Measurements from ENCODE around the gene RAP1A.

The RAP1A gene

DNA sequence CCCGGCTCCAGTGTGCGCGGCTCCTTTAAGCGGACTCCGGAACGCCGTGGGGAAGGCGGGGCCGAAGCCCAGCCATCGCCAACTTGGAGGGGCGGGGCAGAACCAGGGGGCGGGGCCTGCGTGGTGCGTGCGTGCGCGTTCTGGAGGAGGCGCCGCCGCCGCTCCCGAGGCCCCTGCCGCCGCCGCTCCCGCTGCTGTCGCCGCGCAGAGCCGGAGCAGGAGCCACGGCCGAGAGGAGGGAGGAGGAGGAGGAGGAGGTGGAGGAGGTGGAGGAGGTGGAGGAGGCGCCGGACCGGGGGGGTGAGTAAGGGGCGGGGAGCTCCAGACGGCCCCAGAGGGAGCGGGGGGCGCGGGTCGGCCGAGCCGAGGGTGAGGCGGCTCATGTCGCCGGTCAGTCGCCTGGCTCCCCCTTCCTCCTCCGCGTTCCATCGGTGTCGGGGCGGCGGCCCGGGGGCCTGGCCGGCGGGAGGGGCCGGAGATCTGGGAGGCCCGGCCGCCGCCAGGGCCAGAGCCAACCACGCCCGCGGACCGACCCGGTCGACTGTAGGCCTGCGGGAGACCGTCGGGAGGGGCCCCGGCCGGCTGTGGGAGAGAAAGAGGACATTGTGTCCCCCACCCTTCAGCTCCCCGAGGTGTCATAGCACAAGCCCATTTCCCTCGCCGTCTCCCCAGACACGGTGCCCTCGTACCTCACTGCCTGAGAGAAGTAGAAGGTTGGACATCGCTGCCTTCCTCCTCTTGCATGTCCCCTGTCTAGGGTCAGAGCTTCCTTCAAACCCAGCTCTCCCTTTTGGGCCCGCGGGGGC, at the start of gene RAP1A:
TSS of gene RAP1A (plus strand) at position 155 of the 806 bp plus-strand sequence. CDS start 71,572 bp downstream, outside the sequence.
- DNase-seq, result peak; percentile 97

DNA sequence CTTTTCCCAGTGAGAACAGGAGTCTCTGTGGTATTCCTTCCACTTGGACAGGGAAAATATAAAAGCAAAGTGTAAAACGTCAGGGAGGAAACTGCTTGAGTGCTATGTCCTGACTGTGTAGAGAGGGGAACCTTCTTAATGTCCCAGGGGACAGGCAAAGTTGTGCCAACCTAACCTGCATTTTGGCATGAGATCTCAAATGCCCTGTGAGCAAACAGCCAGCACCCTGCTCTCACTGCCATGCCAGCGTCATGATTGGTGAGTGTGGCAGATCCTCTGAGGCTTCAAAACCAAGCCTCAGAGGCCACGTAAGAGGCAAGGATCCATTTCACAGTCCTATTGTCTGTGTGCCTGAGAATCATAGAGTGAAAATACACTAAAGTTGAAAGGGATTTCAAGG, 49.7 kb upstream of the RAP1A start:
- DNase-seq, result no peak

- peak; percentile 35 for DNase-seq
These were observed 48.8 kb upstream of the RAP1A start for GRCh38 chr1:111570781-111571181.

DNA sequence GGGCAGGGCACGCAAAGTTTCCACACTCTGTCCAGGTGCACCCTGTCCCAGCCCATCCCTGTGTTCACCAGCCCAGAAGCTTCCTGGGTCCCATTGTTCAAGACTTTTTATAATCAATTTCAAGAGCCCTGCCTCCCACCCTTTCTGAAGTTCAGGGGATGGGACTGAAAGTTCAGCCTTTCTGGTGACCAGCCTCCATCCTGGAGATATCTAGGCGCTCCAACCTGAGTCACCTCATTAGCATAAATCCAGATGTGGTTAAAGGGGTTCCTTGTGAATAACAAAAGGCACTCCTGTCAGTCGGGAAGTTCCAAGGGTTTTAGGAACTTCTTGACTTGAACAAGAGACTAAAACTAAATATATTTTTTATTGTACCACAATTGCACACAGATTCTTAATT, 48.4 kb upstream of the RAP1A start:
- no peak for DNase-seq

DNA sequence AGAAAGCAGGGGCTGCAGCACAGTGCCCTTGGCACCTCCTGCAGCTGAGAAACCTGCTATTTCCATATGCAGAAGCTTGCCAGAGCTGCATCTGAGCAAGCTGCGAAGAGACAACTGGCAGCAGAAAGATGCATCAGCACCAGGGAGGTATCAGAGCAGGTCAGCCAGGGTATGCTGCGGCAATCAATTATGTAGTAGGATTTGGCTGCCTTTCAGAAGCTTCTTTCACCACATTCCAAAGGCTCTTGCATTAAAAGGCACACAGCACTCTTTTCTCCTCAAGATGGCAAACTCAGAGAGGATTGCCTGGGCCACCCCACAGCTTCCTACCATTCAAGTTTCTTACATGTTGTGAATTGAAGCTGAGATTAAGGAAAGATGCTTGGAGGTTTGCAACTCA, 47.6 kb upstream of the RAP1A start:
- no peak for DNase-seq

DNA sequence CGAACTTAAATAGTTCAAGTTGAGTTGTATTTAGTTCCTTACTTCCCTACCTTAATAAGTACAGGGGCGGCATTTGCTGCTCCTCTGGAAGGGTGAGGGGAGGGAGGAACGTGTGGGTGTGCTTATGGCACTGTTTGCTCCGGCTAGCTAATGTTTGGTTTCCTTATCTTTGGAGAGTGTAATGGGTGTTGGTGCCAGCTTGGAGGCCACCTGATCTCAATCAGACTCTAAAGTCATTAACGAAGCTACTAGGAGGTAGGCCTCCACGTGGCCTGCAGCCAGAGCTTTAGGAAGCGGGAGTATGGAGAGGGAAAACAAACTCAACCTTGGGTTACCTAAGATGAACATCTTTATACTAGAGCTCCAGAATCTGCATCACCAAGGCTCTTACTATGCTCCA, 43.0 kb upstream of the RAP1A start:
- DNase-seq, result no peak

GRCh38 chr1:111577814-111578213, 41.8 kb upstream of the RAP1A start:
- DNase-seq, result no peak

GRCh38 chr1:111581166-111581565, 38.4 kb upstream of the RAP1A start:
- DNase-seq, result no peak

GRCh38 chr1:111582016-111582415, 37.6 kb upstream of the RAP1A start:
- no peak for DNase-seq

DNA sequence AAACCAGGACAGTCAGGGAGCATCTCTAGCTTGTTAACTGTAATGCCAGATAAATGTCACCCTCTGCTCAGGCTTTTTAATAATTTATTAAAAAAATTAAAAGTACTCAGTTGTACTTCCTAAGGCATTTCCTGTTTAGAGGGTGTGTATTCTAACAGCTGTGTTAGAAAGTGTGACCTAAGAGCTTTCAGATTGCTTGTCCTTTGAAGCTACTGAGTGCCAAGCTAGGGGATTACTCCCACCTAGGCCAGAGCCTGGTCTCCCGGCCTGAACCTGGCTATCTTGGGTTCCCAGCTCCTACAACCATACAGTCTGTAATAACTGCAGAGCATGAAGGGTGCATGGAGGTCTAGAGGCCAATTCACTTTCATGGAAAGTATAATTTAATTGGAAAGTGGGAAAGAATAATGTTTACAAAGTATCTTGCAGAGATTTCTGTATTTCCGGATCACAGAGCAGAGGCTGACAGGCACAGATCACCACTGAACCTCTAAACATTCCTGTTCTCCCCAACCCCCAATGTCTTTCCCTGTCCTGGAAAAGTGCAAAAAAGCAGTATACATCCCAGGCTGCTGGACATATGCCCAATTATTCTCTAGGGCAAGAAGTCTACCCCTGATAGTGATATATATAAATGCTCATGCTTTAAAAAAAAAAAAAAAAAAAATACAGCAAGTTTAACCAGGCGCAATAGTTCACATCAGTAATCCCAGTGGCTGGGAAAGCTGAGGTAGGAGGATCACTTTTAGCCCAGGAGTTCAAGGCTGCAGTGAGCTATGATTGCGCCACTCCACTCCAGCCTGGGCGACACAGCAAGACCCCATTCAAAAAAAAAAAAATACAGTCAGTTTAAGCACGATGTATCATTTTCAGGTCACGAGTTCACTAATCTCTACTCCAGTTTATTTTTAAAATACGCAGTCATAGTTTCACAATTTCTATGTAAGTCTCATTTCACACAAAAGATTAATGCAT, 36.7 kb upstream of the RAP1A start:
- DNase-seq, result no peak

DNA sequence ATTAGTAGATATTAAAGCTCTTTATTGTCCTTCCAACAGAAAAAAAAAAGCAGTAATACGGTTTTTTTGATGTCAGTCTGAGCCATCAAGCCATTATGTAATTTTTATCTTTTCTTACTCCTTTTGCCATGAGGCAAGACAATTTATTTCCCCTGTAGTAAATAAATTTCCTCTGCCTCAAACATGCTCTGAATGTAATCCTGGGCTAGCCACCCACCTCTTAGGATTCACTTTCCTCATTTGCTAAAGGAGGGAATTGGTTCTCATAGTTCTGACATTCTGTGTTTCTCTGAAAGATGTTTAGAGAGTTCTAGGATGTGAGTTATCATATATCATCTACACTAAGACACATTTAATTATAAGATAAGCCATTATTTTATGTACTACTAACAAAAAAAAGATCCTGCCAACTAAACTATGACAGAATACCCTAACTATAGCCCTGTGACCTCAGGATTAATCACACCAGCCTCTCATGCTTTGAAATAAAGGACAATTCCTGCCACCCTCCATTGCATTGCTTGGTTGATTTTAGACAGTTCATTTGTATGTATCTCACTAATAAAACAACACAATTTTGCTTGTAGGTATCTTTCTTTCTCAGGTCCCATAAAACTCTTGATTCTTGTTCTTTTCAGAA, 34.0 kb upstream of the RAP1A start:
- no peak for DNase-seq

DNA sequence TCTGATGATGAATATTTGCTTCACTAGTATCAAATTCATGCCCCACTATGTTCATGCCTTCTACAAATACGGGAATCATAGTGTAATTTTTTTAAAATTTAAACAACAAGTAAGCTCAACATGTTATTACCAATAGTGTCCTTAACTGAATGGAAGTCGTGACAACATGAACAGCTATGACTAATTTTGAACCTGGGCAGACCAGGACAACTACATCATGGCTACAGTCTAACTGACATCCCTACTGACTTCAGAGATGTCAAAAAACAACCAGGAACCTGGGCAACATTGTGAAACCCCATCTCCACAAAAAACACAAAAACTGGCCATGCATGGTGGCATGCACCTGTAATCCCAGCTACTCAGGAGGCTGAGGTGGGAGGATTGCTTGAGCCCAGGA, 33.5 kb upstream of the RAP1A start:
- no peak for DNase-seq

DNA sequence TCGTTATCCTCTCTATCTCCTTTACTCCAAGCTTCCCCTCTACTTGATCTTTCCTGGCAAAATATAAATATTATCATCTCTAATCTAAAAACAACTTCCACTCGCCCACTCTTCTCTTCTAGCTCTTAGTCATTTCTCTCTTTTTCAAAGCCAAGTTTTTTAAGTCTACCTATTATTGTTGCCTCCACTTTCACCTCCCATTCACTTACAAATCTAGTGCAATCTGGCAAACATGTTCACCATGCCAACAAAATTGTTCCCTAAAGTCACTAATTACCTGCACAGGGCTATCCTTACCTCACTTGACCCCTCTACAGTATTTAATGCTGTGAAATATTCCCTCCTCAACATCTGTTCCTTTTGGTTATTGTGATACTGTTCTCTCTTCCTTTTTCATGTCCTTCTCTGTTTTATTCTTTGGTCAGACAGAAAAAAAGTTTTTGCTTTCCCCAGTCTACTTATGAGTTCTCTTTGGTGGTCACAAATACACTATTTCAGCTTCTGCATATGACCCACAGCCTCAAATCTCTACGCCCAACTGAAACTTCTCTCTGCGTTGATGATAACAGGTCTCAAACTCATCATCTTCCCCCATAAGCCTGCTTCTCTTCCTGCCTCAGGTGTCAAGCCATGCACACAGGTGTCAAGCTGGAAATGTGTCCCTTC, 31.9 kb upstream of the RAP1A start:
- DNase-seq, result no peak

GRCh38 chr1:111591937-111592336, 27.7 kb upstream of the RAP1A start:
- DNase-seq, result no peak

DNA sequence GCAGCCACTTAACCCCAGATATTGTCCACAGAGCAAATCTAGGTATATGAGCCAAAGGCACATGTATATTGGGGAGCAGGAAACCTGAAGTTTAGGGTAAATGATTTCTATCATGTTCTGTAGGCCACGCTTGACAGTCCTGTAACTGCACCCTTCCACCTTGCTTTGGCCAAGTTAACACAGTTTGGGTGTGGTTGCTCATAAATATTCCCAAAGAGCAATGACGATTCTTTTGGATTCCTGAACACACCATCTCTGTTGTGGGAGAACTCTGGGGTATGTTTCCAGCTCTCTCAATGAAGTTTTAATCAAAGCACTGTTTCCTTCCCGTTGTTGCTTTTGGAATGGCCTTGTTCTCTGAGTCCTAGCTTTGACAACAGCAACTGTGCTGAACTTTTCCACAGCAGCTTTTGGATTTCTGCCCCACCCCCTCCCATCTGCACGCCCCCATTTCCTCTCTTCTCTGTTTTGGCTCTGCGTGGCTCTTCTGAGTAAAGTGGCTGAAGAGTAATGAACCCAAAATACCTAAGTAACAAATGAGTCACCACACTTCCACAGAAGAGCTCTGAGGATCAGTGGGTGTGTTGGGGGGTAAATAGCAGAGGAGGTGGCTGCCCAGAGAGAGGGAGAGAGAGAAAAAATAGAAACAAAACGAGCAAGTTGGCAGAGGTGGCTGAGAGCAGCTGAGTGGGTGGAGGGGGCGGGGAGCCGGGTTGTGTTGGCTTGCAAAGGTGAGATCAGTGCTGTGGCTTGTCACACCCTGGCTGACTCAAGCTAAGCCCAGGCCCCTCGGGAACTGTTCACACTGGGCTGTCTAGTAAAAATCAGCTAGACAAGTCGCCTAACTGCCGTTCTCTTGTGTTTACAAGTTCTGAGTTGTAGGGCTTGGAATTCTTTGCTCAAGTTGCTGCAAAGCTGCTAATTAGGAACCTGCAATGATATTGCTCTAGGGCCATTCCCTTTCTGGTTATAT, 26.9 kb upstream of the RAP1A start:
- peak; percentile 96 for DNase-seq

DNA sequence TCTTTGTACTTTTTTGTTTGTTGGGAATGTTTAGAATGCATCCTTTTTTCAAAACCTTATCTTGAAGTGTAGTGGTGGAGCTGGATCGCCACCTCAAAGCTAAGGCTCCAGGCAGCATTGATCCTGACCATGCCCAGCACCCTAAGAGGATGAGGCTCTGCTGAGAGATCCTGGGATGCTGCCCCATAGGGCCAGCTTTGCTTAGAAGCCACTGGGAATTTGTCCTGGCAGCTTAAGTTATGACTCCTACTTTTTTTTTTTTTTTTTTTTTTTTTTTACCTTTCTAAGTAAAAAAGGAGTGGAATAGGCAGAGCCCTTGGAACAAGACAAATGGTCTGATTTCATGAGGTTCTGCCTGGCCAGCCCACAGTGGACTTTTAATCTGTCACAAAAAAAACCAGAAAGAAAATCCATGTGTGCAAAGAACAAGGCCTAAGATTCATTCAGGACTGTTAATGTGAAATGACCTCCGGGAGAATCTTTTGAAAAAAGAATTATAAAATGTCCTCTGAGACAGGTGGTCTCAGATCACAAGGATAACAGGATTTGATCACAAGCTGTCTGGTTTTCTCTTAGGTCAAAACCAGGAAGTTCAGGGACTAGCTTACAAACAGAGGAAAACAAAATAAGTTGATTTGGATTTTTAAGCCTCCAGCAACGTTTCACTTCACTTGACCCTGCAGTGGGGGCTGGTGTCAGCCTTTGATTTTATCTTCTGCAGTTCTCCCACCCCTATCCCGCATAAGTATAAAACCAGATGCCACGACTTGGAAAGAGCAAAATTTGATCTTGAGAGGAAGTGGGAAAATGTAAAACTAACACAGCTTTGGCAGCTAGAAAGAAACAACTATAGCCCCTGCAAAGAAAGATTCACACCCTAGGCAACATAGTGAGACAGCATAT, 25.9 kb upstream of the RAP1A start:
- no peak for DNase-seq

GRCh38 chr1:111594306-111594693, 25.3 kb upstream of the RAP1A start:
- DNase-seq, result no peak

- DNase-seq, result no peak
These were observed 23.8 kb upstream of the RAP1A start for GRCh38 chr1:111595807-111596206.

GRCh38 chr1:111596499-111596898, 23.1 kb upstream of the RAP1A start:
- DNase-seq, result peak; percentile 61

DNA sequence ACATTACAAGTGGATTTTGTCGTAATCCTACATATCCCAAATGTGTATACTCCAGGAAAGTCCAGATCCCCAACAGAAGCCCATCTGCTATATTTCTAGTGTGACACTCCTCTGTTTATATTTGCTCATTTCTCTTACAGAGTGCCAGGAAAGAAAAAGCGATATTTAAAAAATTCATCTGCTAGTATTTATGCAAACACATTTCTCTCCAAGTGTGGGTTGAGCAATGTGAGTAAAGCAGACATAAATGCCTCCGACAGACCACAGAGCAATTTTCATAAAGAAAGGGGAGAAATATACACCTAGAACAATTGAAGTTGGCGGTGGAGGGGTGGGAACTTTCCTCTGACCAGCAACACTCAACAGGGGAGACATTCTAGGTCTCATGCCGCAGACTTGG, 22.2 kb upstream of the RAP1A start:
- no peak for DNase-seq

Measured in stimulated activated CD4-positive, alpha-beta T cell treated with anti-CD3 and anti-CD28 coated beads, Interleukin-4, amount 100 ng/mL, for 1 hour (primary cell).